LHCN-M2 (cell line): Measurements from ENCODE around the gene NAE1. TPM values are rescaled to one million over a fixed set of nuclear protein-coding genes. Genes with fewer than 3 reads are reported as not detected.

Experiments
- DNase-seq: peaks from one replicate; pipeline ENCODE4 v3.0.0-alpha.2; 2012; ENCODE audit warnings: low read depth
- total RNA-seq: library from RNA; depleted of rRNA; stranded (reverse); fragments of >200 nt; gene quantifications from 2 replicates; pipeline ENCODE4 v1.2.3, GENCODE V29; 2014

NAE1 gene
- total RNA-seq, 1 experiment from 2014 or later, result 77.2 TPM

DNA sequence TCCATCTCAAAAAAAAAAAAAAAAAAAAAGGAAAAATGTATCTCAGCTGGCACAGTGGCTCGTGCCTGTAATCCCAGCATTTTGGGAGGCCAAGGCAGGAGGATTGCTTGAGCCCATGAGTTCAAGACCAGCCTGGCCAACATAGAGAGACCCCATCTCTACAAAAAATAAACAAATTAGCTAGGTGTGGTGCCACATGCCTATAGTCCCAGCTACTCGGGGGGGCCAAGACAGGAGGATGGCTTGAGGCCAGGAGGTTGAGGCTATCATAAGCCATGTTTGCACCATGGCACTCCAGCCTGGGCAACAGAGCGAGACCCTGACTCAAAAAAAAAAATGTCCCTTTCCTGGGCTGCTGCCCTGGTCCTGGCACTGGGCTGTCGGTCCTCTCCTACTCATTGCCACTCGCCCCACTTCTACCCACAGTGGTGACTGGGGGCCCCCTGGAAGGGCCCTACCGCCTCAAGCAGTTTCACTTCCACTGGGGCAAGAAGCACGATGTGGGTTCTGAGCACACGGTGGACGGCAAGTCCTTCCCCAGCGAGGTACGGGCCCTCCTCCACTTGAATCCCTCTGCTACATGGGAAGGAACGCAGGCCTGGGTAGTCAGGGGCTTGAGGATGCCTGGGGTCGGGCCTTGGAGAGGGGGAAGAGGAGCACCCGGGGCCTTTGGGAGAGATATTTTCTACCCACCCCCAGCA, 19.5 kb upstream of the NAE1 start:
- DNase-seq, result no peak

DNA sequence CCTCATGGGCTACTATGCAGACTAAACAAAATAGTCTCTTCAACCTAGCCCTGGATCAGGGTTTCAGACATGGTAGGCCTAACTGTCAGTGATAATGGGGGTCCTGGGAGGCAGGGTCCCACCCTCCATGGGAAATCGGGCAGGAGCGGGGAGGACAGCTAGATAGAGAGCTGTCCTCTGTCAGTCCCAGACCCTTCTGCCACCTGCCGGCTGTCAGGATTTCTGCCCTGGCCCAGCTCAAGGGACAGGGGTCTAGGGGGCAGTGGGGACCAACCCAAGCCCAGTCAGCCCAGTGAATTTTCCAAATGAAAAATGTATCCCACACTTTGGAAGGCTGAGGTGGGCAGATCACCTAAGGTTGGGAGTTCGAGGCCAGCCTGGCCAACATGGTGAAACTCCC, 18.8 kb upstream of the NAE1 start:
- no peak for DNase-seq

DNA sequence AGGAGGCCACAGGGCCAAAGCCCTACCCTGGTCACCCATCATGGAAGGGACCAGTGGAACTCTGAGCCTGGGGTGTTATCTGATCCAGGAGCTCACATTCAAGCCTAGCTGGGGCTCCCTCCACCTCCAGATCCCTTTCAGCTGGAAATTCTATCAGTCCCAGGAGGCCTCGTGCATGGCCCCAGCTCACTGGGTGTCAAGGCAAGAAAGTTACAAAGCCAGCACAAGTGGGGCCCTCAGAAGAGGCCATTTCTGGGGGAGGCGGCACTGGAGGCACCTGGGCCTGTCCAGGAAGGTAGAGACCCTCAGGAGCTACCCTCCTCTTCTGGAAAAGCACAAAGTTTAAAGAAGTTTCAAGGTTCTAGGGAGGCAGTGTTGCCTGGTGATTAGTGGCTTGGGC, 18.2 kb upstream of the NAE1 start:
- no peak for DNase-seq

DNA sequence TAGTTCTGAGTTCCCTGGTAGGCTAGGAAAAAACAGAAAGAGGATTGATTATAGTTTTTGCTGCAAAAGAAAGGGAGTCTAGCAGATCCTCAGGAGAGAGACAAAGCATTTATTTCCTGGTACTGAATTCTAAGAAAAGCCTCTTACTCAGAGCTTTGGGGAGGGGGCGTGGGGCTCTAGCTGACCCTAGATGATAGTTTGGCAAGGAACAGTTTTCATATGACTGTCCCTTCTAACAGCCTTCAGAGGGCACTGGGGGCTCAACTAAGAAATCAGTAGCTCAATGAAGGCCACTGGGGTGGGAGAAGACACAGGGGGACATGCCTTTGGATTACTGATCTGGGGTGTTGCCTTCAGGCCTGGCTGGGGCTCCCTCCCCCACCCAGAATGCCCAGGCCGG, 17.4 kb upstream of the NAE1 start:
- DNase-seq, result no peak

DNA sequence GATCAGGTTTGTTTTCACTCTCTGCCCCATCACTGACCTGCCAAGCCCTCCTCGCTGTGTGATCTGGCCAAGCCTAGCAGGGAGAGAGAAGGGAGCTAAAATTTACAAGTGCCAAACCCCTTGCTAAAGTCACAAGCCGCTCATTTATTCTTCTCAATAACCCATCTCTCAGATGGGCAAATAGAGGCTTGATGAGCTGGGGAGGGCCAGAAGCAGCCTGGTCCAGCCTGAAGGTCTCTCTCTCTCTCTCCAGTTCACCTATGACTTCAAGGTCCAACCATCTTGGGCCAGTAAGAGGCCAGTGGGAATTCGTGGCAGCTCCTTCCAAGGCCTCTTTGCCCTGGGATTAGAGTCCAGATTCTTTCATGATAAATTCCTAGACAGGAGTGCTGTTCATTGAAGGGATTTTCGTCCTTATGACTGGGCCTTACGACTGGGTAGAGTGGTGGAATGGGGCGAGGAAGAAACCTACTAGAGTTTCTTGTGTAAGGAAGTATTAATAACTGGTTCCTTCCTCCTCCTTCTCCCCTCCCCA, 16.8 kb upstream of the NAE1 start:
- DNase-seq, result no peak

DNA sequence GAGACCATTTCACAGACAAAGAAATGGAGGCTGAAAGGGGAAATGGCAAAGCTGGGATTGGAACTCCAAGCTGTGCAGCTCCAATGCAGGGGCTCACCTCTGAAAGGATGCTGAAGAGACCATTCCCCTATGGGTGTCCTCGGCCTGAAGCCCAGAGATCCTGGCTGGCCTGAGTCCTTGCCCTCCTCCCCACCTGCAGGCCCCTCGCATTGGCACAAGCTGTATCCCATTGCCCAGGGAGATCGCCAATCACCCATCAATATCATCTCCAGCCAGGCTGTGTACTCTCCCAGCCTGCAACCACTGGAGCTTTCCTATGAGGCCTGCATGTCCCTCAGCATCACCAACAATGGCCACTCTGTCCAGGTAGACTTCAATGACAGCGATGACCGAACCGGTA, 16.1 kb upstream of the NAE1 start:
- DNase-seq, result no peak

DNA sequence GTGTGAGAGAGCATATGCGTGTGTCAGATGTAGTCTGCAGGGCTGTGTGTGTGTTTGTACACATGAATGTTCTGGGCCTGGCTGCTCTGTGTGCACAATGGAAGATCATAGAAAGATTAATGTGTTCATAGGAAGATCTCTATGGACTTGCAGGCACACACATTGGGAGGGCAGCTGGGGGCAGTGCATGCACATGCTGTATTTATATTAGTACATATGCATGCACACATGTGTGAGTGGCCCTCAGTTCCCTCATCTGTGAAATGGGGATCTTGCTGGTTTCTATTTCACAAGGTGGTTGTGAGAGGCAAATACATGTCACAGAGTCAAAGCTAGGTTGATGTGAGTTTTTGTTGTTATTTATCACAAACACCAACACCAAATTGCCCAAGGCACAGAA, 15.5 kb upstream of the NAE1 start:
- no peak for DNase-seq

DNA sequence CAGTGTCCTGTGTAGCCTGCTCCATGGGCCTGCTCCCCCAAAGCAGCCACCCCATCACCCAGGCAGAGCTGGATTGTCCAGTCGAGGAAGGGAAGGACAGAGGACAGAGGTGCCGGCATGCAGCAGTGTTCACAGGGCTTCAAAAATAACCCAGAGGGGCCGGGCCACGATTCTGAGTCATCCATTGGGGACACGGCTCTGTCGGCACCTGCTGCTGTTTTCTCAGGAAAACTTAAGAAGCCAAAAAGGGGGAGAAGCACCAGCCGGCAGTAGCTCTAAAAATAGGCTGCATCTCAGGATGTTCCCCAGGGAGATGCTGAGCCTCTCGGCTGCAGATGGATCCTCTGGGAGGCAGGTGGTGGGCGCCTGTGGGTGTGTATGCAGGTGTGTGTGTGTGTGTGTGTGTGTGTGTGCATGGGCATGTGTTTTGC, 15.0 kb upstream of the NAE1 start:
- peak; percentile 84 for DNase-seq

DNA sequence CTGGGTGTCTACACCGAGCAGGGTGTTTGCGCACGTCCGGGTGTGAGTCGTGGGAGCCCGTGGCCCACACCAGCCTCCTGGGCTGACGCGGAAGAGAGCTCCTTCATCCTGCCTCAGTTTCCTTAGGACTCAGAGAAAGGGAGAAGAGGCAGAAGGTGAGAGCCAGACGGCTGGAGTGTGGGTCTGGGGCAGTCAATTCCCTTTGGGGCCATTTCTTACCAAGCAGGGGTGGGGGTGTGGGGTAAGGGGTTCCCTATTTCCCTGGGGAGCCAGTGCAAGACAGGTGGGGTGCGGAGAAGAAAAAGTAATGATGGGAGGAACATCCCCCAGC, 14.3 kb upstream of the NAE1 start:
- no peak for DNase-seq

DNA sequence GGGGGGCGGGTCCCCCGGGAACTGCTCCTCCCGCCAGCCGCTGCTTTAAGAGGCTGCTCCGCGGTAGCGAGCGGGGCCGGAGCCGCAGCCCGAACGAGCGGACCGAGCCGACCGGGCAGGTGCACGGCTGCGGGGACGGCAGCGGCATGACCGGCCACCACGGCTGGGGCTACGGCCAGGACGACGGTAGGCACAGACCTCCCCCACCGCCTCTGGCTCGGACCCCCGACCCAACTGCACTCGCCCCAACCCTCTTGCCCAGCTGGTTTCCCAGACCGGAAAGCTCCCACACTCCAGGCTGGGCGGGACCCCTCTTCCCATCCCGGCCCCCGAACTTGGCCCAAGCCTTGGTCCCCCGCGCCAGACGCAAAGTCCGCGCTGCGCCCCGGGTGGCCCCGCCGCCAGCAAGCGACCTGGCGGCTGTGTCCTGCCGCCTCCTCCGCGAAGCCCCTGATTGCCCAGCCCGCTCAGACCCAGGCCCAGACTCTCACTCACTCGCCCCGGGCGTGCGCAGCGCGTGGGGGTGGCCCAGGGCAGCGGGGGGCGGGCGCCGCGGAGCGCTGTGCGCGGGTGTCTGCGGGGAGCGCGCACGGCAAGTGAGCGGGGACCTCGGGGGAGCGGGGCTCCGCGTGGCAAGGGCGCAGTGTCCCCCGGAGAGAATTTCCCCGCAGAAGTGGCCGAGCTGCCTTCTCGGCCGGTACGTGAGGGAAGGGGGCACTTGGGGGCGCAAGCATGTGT, 13.7 kb upstream of the NAE1 start, which contains the start of gene CA7:
Gene CA7 (plus strand): TSS at position 73 of the 738 bp plus-strand sequence. CDS start 74 bp downstream, at position 147.
- DNase-seq, result no peak

DNA sequence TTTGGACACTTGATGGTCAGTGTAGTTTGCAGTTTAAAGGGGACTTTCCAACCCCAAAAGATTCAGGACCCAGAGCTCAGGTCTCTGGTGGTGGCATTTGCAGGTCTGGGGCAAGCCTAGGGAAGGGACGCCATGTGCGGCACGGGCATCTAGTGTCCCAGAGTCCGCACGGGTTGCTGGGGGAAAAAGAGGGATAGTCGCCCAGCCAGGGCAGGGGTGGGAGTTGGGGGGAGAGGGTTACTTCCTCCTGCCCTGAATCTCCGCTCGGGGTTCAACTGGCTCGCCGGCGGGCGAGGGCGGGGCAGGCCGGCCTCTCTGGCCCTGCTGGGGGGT, 13.2 kb upstream of the NAE1 start:
- no peak for DNase-seq

DNA sequence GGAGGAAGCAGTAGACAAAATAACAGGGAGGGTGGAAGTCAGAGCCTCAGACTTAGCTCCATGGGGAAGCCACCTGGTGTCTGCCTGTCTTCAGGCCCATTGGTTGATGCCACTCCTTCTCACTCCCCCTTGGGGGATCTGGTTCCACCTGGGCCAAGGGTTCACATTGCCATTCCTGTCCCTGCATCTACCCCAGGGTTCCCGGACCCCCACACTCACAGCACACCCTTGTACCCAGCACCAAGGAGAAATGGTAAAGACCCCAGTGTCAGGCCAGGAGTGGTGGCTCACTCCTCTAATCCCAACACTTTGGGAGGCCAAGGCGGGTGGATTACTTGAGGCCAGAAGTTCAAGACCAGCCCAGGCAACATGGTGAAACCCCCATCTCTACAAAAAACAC, 12.4 kb upstream of the NAE1 start:
- no peak for DNase-seq

DNA sequence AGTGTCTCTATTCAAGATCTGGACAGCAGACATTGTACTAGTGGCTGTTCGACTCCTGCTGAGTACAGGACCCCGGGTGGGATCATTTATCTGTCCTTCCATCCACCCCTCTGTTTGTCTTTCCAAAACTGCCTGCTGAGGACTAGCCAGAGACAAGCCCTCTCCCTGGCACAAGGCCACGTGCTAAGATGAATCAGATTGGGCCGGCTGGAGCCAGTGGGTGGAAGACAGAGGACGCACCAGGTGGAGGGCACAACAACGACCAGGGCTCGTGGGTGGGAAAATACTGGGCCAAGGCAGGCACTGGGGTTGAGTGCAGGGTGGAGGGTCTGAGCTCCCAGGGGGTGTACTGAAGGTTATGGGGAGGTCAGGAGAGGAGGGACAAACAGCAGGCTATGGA, 12.0 kb upstream of the NAE1 start:
- DNase-seq, result peak; percentile 53

DNA sequence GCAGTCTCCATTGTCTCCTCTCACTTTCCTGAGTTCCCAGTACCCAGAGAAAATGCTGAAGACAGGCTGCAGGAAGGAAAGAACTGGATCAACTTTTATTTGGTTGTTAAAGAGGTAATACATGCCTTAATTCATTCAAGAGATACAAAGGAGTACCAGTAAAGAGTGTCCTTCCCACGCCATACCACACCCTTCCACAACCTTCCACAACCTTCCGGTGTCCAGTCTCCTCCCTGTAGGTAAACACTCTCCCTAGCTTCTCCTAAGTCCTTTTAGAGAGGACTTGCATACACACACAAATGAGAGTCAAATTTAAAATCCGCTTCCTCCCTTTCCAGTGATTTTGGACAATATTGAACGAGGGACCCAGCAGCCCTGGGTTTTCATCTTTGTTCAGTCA, 10.6 kb upstream of the NAE1 start:
- DNase-seq, result no peak

DNA sequence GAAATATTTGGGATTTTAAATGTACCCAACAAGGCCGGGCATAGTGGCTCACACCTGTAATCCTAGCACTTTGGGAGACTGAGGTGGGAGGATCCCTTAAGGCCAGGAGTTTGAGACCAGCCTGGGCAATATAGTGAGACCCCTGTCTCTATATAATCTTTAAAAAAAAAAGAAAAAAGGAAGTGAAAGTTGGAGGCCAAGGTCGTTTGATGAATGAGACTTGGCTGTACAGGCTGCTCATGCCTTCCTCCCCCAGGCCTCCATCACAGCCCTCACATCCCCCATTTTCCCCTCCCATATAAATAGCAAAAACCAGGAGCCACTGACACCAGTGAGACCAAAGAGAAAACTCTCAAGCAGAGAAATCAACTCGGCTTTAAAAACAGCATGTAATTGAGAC, 10.1 kb upstream of the NAE1 start:
- DNase-seq, result no peak

DNA sequence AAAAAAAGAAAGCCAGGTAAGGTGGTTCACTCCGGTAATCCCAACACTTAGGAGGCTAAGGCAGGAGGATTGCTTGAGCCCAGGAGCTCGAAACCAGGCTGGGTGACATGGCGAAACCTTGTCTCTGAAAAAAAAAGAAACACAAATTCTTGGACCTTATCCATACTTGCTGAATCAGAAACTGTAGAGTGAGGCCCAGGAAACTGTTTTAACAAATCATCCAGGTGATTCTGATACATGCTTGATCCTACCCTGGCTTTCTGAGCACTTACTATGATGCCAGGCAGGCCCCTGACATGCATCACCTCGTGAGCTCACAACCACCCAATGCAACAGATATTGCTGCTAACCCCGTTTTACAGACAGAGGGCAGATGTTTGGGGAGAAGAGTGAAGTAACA, 4.0 kb upstream of the NAE1 start:
- no peak for DNase-seq

DNA sequence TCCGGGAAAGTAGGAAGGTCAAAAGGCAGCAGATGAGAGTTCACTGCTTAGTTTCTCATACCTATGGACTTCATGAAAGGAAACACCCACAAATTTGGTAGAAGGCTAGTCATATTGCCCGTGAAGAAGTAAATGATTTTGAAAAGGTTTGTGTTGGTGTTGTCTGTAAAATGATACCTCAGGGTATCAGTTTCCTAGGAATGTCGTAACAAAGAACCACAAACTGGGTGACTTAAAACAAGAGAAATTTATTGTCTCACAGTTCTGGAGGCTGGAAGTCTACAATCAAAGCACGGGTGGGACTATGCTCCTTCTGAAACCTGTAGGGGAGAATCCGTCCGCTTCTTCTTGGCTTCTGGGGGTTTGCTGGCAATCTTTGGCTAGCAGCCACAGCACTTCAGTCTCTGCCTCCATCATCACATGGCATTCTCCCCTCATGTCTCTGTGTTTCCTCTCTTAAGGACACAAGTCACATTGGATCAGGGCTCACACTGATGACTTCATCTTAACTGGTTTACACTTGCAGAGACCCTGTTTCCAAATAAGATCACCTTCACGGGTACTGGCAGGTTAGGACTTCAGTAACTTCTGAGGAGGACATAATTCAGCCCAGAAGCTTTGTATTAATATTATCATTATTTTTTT, 2.0 kb upstream of the NAE1 start:
- DNase-seq, result peak; percentile 68

DNA sequence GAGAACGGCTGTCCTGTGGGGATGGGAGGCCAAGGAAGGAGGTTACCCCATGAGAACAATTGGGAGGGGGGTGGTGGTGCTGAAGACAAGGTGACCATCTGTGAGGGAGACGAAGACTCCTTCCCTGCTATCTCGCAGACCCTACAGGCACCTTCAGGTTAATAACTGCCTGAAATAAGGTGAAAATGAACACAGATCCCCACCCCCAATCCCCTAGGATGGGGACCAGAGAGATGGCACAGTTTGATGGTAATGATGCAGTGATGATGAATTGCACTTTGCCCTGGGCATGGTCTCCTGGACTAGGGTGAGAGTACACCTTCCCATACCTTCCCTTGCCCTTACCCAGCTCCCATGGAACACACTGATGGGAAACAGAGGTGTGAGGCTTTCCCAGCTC, 1.4 kb upstream of the NAE1 start:
- no peak for DNase-seq

DNA sequence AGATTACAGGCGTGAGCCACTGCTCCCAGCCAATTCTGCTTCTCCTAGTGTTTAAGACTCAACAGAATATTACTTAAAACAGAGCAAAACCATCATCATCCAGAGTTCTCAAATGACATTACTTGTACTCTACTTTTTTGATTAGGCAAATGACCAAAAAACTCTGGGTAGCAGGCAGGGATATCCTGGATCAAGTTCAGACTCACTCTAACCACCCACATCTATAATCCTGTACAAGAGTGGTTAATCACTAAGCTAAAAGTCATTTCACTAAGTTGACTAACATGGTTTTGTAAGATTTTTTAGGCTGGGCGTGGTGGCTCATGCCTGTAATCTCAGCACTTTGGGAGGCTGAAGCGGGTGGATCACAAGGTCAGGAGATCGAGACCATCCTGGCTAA, 6.8 kb downstream of the NAE1 start:
- no peak for DNase-seq

DNA sequence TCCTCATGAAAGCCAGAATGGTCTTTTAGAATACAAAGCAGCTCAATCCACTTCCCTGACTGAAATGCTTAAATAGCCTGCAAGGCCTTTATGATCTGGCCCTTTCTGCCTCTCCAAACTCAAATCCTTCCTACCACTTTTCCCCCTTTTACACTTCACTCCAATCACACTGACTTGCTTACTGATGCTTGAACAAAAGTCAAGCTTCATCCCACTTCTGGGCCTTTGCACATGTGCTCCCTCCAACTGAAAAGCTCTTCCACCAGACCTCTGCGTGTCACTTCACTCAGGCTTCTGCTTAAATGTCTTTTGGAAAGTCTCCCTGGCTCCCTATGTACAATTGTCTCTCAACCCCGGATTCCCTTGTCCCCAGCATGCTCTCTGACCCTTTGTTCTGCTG, 16.0 kb downstream of the NAE1 start:
- no peak for DNase-seq

DNA sequence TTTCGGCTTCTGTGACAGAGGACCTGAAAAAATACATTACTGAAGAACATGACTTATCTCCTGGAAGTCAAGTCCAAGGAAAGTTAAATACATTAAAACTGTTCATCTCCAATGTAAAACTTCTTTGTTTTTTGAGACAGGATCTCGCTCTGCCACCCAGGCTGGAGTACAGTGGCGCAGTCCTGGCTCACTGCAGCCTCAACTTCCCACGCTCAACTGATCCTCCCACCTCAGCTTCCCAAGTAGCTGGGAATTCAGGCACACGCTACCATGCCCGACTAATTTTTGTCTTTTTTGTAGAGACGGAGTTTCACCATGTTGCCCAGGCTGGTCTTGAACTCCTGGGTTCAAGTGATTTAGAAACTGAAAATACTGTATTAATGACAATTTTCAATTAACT, 19.7 kb downstream of the NAE1 start:
- DNase-seq, result no peak

DNA sequence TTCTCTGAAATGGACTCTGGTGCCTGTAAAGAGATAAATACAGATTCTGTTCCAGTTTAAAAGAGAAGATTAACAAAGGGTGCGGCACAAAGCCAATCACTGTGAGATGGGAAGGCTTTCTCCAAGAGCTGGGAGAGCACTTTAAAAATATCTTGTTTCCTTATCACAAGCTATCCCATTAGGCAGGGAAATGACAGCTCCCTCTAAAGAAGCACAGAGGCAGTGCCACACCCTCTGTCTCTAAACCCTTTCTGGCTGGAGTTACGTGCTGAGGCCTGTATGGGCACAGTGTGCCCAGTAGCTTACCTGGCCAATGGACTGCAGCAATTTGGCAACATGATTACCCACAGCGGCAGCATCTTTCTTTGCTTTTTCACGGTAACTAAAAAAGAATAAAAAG, 20.4 kb downstream of the NAE1 start:
- no peak for DNase-seq

DNA sequence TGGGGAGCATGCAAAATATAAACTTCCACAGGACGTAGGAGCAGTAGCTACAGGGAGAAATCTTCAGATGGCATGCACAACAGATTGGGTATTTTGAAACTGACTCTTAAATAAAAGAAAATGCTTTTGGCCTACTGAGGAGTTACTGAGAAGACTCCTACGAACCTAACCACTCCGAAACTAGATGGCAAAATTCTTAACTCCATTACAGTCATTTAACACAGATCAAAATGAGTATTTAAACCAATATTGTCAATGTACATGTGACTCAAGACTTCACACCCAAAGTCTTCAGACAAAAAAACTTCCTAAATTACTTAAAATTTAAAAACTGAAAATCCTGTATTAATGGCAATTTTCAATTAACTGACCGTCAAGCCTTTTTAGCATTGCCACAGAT, 21.0 kb downstream of the NAE1 start:
- DNase-seq, result no peak
